HG02973 (cell line): Measurements from ENCODE around the gene FAM118A.
"Not testable (repeated sequence)": the region's sequence is repeated elsewhere in the genome, so short reads cannot be mapped to it uniquely, and the experiment has no call there.

ENCODE experiments used
- ATAC-seq: cut with Tn5 transposase; IDR thresholded peaks from one replicate; pipeline ENCODE4 v1.9.1; 2021; ENCODE audit warnings: moderate library complexity; ENCODE audit not compliant: unreplicated experiment

FAM118A gene

GRCh38 chr22:45309422-45310227 lies at the start of gene FAM118A:
Gene FAM118A (plus strand): TSS chr22:45309934. CDS start chr22:45322380, 12,446 bp downstream.
- ATAC-seq = peak; percentile 75

- ATAC-seq = not testable (repeated sequence)
Measured at GRCh38 chr22:45260395-45260759, 49.4 kb upstream of the FAM118A start.

GRCh38 chr22:45261407-45262088 lies 48.2 kb upstream of the FAM118A start:
- ATAC-seq = no peak

DNA sequence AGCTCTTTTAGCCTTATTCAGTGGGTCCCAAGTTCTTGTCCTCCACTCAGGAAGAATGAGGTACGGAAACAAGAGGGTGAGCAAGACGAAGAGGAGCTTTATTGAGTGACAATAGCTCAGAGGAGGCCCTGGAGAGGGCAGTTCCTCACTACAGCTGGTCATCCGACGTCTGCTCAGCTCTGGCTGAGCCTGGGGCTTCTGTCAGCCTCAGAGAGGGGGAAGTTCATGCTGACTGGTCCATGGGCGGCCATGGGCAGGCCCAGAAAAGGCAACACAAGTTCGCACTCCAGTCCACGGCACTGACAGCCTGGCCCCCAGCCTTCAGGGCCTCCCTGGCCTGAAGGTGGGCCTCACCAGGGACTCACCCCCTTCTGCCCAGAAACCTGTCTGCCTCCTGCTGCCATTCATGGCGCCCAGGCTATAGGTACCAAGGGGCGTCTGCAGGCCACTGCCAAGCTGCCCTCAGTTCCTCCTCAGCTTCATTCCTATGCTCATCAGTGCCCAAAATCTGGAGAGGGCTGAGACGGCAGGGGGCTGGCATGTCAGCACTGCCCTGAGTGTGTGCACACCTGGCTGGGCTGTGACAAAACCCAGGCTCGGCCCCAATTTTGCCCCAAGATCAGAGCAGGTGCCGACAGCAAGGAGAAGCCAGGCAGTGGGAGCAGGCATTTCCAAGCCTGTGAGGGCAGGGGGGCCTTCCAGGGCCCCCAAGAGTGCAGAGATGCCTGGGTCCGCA lies 47.4 kb upstream of the FAM118A start:
- ATAC-seq = no peak

- peak; percentile 26 for ATAC-seq
Measured at GRCh38 chr22:45262931-45263462, 46.7 kb upstream of the FAM118A start.

DNA sequence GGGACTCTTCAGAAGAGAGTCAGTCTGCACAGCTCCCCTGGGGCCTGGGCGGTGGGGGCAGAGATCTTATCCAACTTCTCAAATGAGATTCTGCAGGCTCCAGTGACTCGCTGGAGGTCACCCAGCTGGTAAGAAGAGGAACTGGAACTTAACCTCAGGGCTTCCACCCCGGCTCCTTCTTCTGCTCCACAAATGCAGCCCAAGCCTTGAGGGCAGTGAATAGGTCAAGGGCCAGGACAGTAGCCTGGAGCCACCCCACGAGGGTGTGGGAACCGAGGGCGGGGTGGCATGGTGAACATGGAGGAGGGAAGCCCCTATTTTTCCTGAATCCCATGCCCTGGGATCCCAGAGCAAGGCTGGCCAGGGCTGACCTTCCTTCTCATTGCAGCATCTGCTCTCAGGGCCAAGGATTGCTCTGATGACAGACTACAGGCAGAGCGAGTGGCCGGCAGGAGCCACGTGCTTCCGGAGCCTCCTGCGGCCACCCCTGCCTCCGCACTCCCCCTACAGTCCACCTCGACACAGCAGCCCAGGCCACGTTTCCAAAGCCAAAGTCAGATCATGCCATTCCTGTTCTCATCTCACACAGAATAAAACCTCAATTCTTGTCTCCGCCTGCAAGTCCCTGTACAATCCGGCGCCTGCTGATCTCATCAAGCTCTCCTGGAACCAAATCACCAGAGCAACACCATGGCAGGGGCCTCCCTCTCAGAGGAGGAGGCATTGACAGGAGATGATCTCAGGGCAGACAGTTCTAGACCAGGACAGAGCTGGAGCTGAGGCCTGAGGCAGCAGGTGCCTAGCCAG lies 46.1 kb upstream of the FAM118A start:
- ATAC-seq = peak; percentile 79

- ATAC-seq = no peak
Measured at GRCh38 chr22:45265535-45265934, 44.2 kb upstream of the FAM118A start.

DNA sequence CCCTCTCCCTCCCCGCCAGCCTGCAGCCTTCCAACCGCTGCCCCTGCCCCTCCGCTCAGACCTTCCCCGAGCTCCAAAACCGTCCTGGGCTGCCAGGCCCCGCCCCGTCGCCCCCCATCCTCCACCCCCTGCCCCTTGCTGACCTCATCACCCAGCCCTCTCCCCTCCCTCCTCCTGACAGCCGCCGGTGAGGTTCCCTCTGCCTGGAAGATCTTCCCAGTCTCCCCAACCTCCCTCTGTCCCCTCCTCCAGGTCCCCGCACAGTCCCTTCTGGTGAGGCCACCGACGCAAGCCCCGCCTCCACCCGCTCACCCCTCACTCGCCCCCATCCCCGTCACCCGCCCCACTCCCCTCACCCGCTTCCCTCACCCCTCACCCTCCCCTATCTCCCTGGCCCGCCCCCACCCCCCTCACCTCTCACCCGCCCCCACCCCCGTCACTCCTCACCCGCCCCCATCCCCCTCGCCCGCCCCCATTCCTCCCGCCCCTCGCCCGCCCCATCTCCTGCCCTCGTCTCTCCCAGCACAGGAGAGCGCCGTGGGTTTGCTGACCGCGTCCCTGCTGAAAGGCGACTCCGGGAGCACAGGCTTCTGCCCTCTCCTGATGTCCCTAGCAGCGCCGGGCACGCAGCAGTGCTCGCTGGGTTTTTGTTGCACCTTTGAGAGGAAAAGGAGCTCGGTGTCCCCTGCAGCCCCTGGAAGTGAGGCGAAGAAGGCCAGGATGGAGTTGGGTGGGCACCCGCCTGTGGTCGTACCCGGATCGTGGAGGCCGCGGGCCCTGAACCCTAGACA lies 41.4 kb upstream of the FAM118A start:
- ATAC-seq = peak; percentile 13

DNA sequence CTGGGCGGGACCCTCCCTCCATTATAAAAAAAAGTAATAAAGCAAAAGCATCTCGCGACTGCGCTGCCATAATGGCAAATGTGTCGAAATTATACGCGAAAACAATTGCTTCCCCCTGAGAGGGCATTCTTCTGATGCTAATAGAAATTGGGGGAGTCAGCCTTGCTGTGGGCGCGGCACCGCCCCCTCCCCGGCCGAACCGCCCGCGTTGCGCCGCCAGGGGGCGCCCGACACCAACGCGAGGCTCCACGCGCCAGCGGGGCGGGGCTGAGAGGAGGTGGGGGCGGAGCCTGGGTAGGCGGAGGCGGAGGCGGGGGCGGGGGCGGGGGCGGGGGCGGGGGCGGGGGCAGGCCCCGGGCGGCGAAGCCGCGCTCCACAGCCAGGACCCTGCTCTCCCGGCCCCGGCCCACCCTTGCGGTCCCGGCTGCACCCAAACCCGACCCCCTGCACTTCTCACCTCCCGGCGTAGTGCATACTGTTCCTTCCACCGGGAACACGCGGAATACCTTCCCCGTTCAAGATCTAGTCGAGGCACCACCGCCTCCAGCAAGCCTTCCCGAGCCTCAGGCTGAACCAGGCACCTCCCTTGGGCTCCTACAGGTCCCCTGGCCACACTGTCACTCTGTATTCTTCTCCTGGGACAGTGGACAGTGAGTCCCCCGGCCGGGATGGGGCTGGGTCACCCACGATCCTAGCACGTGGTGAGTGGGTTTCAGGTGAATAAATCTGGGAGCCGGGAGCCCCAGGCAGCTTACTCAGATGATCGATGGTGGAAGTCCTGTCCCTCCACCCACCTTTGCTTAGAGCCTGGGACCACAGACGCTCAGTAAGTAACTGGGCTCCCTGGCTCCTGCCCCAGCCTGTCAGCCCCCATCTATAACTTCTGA lies 40.5 kb upstream of the FAM118A start:
- ATAC-seq = peak; percentile 70

GRCh38 chr22:45270095-45271020 lies 39.4 kb upstream of the FAM118A start:
- no peak for ATAC-seq

DNA sequence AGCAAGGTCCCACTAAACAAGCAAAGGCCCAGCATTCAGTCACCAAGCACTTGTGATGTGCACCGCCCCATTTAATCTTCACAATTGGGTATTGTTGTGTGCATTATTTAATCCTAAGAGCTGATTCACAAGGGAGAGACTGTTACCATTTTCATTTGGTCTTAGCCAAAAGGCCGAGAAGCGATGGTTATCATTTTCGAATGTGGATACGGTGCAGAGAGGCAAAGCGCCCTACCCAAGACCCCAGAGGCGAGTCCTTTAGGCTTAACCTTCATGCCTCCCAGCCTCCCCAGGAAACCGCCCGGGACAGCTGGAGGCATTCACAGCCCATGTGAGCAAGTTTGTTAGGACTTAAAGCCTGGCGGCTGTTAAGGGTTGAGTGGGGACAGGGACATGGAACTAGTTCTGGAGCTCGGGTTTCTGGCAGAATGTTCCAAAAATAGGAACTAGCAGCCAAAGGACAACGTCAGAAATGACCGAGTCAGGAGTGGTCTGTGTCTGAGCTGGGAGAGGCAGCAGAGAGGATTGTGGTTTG lies 38.0 kb upstream of the FAM118A start:
- no peak for ATAC-seq

- no peak for ATAC-seq
Measured at GRCh38 chr22:45272498-45272897, 37.2 kb upstream of the FAM118A start.

- no peak for ATAC-seq
Measured at GRCh38 chr22:45273452-45274075, 36.2 kb upstream of the FAM118A start.

DNA sequence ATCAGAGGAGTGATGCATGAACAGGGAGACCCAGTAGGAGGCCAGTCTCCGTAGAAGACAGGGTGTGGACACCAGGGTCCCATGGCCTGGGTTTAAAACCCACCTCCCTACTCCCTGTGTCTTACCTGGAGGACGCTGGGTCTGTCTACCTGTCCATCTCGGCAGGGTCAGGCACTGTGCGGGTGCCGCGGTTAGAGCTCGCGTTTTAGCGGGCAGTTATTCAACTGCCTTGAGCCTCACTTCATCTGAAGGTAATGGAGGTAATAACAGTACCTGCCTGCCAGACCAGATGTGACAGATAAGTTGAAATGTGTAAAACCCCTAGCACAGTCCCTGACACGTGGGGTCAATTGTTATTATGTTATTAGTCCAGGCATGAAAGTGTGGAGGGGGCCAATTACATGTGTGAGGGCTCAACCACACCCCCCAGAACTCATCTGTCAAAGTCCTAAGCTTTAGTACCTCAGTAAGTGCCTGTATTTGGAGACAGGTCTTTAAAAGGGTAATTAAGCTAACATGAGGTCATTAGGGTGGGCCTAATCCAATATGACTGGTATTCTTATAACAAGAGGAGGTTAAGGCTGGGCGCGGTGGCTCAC lies 33.1 kb upstream of the FAM118A start:
- ATAC-seq = no peak

DNA sequence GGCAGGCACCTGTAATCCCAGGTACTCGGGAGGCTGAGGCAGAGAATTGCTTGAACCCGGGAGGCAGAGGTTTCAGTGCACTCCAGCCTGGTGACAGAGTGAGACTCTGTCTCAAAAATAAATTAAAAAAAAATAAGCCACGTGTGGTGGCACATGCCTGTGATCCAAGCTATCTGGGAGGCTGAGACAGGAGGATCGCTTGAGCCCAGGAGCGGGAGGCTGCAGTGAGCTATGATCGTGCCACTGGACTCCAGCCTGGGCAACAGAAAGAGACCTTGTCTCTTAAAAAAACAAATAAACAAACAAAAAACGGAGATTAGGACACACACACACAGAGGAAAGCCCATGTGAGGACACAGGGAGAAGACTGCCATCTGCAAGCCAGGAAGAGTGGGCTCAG lies 32.0 kb upstream of the FAM118A start:
- ATAC-seq = not testable (repeated sequence)

DNA sequence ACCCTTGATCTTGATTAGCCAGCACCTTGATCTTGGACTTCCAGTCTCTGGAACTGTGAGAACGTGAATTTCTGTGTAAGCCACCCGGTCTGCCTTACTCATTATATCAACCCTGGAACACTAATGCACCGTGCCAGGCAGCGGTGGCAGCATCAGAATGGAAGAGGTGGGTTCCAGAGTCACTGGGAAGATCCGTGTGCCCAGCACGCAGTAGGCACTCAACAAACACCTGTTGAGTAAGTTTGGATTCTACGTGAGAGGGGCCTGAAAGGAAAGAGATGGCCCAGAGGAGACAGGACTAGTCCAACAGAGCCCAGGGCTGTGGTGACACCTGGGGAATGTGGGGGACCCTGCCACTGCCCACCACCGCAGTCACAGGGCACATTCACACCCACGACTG lies 31.6 kb upstream of the FAM118A start:
- ATAC-seq = no peak

- ATAC-seq = no peak
Measured at GRCh38 chr22:45280587-45280980, 29.1 kb upstream of the FAM118A start.
